Activated T-helper 9 cell treated with anti-CD3 and anti-CD28 coated beads, Interleukin-2, amount 50 U/mL, for 16 hours (primary cell): Measurements from ENCODE around the gene CLCNKB.

Source experiments
- DNase-seq: peaks from one replicate; pipeline ENCODE4 v3.0.0-alpha.2; 2020; ENCODE audit warnings: low read depth

CLCNKB gene

DNA sequence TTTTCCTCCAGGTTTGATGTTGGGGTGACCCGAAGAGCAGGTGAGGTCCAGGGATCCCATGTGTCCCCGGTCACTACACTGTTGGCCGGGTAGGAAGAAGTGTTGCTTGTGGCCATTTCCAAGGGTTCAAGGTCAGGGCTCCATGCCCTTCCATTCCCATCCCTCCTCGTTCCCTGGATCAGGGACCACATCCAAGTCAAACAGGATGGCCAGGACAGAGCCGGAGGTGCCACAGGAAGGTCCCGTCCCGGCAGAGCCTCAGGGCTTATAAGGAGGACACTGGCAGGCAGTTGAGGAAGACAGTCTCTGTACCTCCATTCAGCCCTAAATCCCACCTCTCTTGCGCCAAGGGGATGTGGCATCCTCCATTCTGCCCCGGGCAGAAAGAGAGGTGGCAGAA is 51.9 kb downstream of the CLCNKB start:
- DNase-seq: no peak

DNA sequence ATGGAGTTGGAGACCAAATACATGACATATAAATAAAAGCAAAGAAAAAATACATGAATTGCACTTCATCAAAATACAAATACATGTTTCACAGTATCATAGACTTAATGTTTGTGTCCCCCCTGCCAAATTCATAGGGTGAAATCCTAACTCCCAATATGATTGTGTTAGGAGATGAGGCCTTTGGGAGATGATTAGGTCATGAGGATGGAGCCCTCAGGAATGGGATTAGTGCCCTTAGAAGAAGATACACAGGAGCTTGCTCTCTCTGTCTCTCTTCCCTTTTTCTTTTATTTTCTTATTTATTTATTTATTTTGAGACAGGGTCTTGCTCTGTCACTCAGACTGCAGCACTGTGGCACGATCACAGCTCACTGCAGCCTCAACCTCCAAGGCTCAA is 55.8 kb downstream of the CLCNKB start:
- no peak for DNase-seq

DNA sequence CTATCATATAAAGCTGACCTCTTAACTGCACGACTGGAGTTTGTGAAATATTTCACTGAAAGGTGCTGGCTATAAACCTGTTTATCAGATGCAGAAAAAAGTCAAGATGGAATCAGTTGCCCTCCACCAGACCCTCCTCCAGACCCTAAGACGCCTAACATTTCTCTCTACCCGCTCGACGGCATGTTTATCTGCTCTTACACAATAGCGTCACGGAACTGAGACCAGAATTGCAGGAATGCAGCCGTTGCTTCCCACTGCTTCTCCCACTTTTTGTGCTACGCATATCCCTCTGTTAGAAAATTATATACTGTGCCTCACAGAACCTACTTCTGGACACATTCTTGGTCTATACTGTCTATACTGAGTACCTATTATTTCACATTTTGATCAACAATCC is 58.0 kb downstream of the CLCNKB start:
- no peak for DNase-seq
